HCT116 (cell line): ENCODE measurements around the gene FAM227A. TPM values are rescaled to one million over a fixed set of nuclear protein-coding genes. Genes with fewer than 3 reads are reported as not detected.

Experiments
- ATAC-seq: fragments of 200-7000 bp; cut with Tn5 transposase; 2 replicates; pipeline ENCODE4 v1.9.1; 2020; ENCODE audit warnings: mild to moderate bottlenecking, moderate library complexity
- BruUV-seq: library from RNA; stranded (reverse); fragments of 400-500 nt; replicated peaks from 2 replicates; lab custom pipeline; 2021; lab: Mats Ljungman, UMichigan
- CTCF ChIA-PET: fragments of 300-600 bp; sonication (Branson Sonifier 250); formaldehyde crosslinking; loops from one replicate; lab custom pipeline; 2021; ENCODE audit warnings: antibody characterized with exemption; lab: Charles Lee
- POLR2A ChIA-PET: fragments of 300-600, 350-600 bp; sonication (Branson Sonifier 250); formaldehyde crosslinking; loops from one replicate; lab custom pipeline; 2021; ENCODE audit warnings: antibody characterized with exemption; lab: Charles Lee
- RAD21 ChIA-PET, 2 experiments: fragments of 300-600 bp; sonication (Branson Sonifier 250); formaldehyde crosslinking; loops; one replicate each; lab custom pipeline; 2023; ENCODE audit warnings: low total read pairs in 2 of 2; ENCODE audit not compliant: uncharacterized antibody in 2 of 2, unreplicated experiment in 2 of 2, low non-redundant PET in 1 of 2; lab: Charles Lee
- DNase-seq: peaks from one replicate; pipeline ENCODE4 v3.0.0-alpha.2; 2010; ENCODE audit warnings: low read depth, low spot score
- H2AFZ ChIP-seq: fragments of 200-600 bp; shearing (Covaris generic), sonication (generic); 2 replicates; pipeline ENCODE4 v1.6.1; 2017; ENCODE audit warnings: low read depth, mixed run types, mixed read lengths, antibody characterized with exemption, low read length; ENCODE audit not compliant: poor library complexity, severe bottlenecking
- H3K27ac ChIP-seq: 2 replicates; pipeline ENCODE4 v1.5.1; 2012; ENCODE audit warnings: low read depth, low read length
- H3K27me3 ChIP-seq: fragments of 200-600 bp; sonication (generic); 2 replicates; pipeline ENCODE4 v1.6.1; 2016; ENCODE audit warnings: mixed run types, low read length, mixed read lengths; ENCODE audit not compliant: insufficient read depth
- H3K36me3 ChIP-seq, 2 experiments: fragments of 200-500 bp in 1 of 2; fragments of 200-600 bp in 1 of 2; sonication (Bioruptor generic) in 1 of 2; sonication (generic) in 1 of 2; 2 replicates each; pipeline versions ENCODE4 v1.5.1 to v1.6.1; 2014 to 2016; ENCODE audit warnings: low read length in 2 of 2, inconsistent platforms in 1 of 2, mixed read lengths in 1 of 2, mixed run types in 1 of 2; ENCODE audit not compliant: insufficient read depth in 2 of 2, control insufficient read depth in 1 of 2
- H3K4me1 ChIP-seq, 2 experiments: fragments of 200-600 bp in 1 of 2; sonication (generic) in 1 of 2; 2 replicates each; pipeline versions ENCODE4 v1.5.1 to v1.6.1; 2012 to 2017; ENCODE audit warnings: low read length in 2 of 2, inconsistent platforms in 1 of 2, mild to moderate bottlenecking in 1 of 2, mixed read lengths in 1 of 2, mixed run types in 1 of 2, moderate library complexity in 1 of 2; ENCODE audit not compliant: insufficient read depth in 2 of 2, control insufficient read depth in 1 of 2
- H3K4me2 ChIP-seq: fragments of 200-600 bp; sonication (generic); 2 replicates; pipeline ENCODE4 v1.6.1; 2017; ENCODE audit warnings: mixed run types, low read length, mixed read lengths
- H3K4me3 ChIP-seq, 2 experiments: fragments of 200-600 bp in 1 of 2; sonication (generic) in 1 of 2; replicated peaks in 1 of 2; 2 replicates each; pipeline ENCODE4 v1.5.1; 2011 to 2016; ENCODE audit warnings: low read length in 2 of 2, control low read depth in 1 of 2, low read depth in 1 of 2, mild to moderate bottlenecking in 1 of 2, mixed read lengths in 1 of 2, mixed run types in 1 of 2
- H3K79me2 ChIP-seq: fragments of 200-600 bp; sonication (generic); 2 replicates; pipeline ENCODE4 v1.6.1; 2017; ENCODE audit warnings: mild to moderate bottlenecking, mixed run types, low read length, moderate library complexity, mixed read lengths; ENCODE audit not compliant: insufficient read depth
- H3K9ac ChIP-seq: fragments of 200-600 bp; sonication (generic); 2 replicates; pipeline ENCODE4 v1.6.1; 2016; ENCODE audit warnings: low read length, mixed read lengths
- H3K9me2 ChIP-seq: fragments of 200-600 bp; sonication (generic), shearing (Covaris generic); 2 replicates; pipeline ENCODE4 v1.6.1; 2017; ENCODE audit warnings: mixed run types, mild to moderate bottlenecking, moderate library complexity; ENCODE audit not compliant: insufficient read depth
- H3K9me3 ChIP-seq, 2 experiments: fragments of 200-500 bp in 1 of 2; fragments of 200-600 bp in 1 of 2; sonication (Bioruptor generic) in 1 of 2; sonication (generic) in 1 of 2; 2 replicates each; pipeline ENCODE4 v1.6.1; 2014 to 2017; ENCODE audit warnings: low read length in 2 of 2, mixed read lengths in 2 of 2, inconsistent platforms in 1 of 2, low read depth in 1 of 2, mild to moderate bottlenecking in 1 of 2, mixed run types in 1 of 2, moderate library complexity in 1 of 2; ENCODE audit not compliant: control insufficient read depth in 1 of 2, insufficient read depth in 1 of 2
- H4K20me1 ChIP-seq: fragments of 200-600 bp; sonication (generic), shearing (Covaris generic); 2 replicates; pipeline ENCODE4 v1.6.1; 2017; ENCODE audit warnings: mixed run types, mild to moderate bottlenecking, moderate library complexity; ENCODE audit not compliant: insufficient read depth
- CBX3 ChIP-seq: IDR thresholded peaks from 2 replicates; pipeline ENCODE4 v1.6.1; 2012; ENCODE audit warnings: low read depth
- EGR1 ChIP-seq: IDR thresholded peaks from 2 replicates; pipeline ENCODE4 v1.6.1; 2012; ENCODE audit warnings: low read depth
- EZH2 ChIP-seq: fragments of 200-600 bp; sonication (generic); IDR thresholded peaks from 2 replicates; pipeline ENCODE4 v1.6.1; 2017; ENCODE audit warnings: antibody characterized with exemption, mixed run types
- POLR2AphosphoS5 ChIP-seq: IDR thresholded peaks from 2 replicates; pipeline ENCODE4 v1.6.1; 2011; ENCODE audit warnings: mild to moderate bottlenecking, low read depth, low read length, moderate library complexity
- SP1 ChIP-seq: IDR thresholded peaks from 2 replicates; pipeline ENCODE4 v1.6.1; 2012; ENCODE audit warnings: low read depth
- intact Hi-C: fragments of 100-400 bp; cut with micrococcal nuclease; formaldehyde crosslinking; loops from 2 replicates; pipeline ENCODE4 v1.10.0; 2022
- total RNA-seq: library from RNA; stranded (reverse); gene quantifications from one replicate; pipeline ENCODE4 v1.2.1, GENCODE V29; 2021; ENCODE audit not compliant: unreplicated experiment
- TF ChIP-seq, protein P1 (sequence below): IDR thresholded peaks from 2 replicates; pipeline ENCODE4 v1.6.1; 2012

The FAM227A gene
- total RNA-seq, 1 experiment from 2014 or later: 3.9 TPM

DNA sequence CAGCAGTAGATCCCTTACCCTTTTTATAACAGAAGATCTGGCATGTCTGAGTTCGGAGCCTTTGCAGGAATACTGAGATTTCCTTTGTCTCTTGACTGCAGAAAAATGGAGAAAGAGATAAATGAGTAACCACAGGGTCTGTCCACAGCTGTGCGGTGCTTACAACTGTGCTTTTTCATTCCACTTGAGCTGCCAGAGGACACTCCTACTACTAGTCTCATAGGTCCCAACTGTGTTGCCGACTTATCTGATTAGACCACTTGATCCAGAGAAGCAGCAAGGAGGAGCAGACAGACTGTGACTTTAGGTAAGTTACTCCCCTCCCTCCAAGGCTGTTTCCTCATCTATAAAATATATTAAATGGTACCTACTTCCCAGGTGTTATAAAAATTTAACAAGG is 17.5 kb downstream of the FAM227A start:
- H3K9me3 ChIP-seq: no peaks in the 10 kb centered on the region
- H3K4me3 ChIP-seq: no peak overlapping the region
- H3K27me3 ChIP-seq: no peaks in the 10 kb centered on the region
- RAD21 ChIA-PET: no interaction called here
- H3K36me3 ChIP-seq: peaks cover 0 to 6% of the 10 kb centered on the region in 2 experiments; a peak in 2 of 4 replicates
- no peak for TF ChIP-seq EGR1
- TF ChIP-seq SP1: no peak
- TF ChIP-seq CBX3: no peak
- TF ChIP-seq, all 23 proteins: peak for 0
- BruUV-seq: no TSS peak
- no peaks in the 10 kb centered on the region for H3K9me2 ChIP-seq
- POLR2A ChIA-PET: no interaction called here
- H3K4me1 ChIP-seq: no peaks in the 10 kb centered on the region
- DNase-seq: no peak
- no peak overlapping the region for H3K4me2 ChIP-seq
- CTCF ChIA-PET: no interaction called here
- H3K27ac ChIP-seq: no peak overlapping the region
- H3K9ac ChIP-seq: no peak overlapping the region
- H4K20me1 ChIP-seq: no peaks in the 10 kb centered on the region
- ATAC-seq: no peak
- H2AFZ ChIP-seq: no peak overlapping the region
- intact Hi-C loops: no loop called here
- H3K79me2 ChIP-seq: no peaks in the 10 kb centered on the region

DNA sequence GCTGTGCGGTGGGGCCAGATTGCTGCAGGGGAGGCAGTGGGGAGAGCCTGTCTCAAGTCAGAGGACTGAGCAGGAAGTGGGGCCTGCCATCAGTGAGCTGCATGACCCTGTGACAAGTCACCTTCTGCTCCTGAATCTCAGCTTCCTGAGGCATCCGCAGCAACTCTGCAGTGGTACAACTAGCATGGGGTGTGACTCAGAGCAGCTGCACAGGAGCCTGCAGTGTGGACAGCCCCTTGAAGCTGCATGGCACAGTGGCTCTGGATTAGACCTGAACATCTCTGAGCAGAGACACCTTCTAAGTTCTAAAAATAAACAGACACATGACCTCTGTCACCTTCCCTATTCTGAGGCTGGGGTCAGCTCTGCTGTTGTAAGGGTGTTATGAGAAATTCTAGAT is 18.0 kb downstream of the FAM227A start:
- no peaks in the 10 kb centered on the region for H3K9me3 ChIP-seq
- POLR2A ChIA-PET: no interaction called here
- ATAC-seq: no peak
- no peak overlapping the region for H3K27ac ChIP-seq
- no peak overlapping the region for H3K9ac ChIP-seq
- H3K9me2 ChIP-seq: no peaks in the 10 kb centered on the region
- peaks cover 0 to 6% of the 10 kb centered on the region in 2 experiments; a peak in 2 of 4 replicates for H3K36me3 ChIP-seq
- no peaks in the 10 kb centered on the region for H4K20me1 ChIP-seq
- H3K4me3 ChIP-seq: no peak overlapping the region
- RAD21 ChIA-PET: interaction anchor here in 1 of 2 experiments (0.6 kb wide), 1 partner anchor 476 kb away, joined by 3 read pairs; no protein-coding TSS in a partner anchor
- no peak for DNase-seq
- H3K79me2 ChIP-seq: no peaks in the 10 kb centered on the region
- no peaks in the 10 kb centered on the region for H3K4me1 ChIP-seq
- no TSS peak for BruUV-seq
- TF ChIP-seq EZH2 (no peak), POLR2AphosphoS5 (no peak), EGR1 (no peak)
- TF ChIP-seq, protein P1, sequence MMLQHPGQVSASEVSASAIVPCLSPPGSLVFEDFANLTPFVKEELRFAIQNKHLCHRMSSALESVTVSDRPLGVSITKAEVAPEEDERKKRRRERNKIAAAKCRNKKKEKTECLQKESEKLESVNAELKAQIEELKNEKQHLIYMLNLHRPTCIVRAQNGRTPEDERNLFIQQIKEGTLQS: no peak
- TF ChIP-seq, all 23 proteins: peak for 0
- CTCF ChIA-PET: no interaction called here
- H2AFZ ChIP-seq: no peak overlapping the region
- no peak overlapping the region for H3K4me2 ChIP-seq
- intact Hi-C loops: no loop called here
- no peaks in the 10 kb centered on the region for H3K27me3 ChIP-seq
